HEK293 (cell line): ENCODE data around the gene CCNG2.

Experiments used
- ELK4 ChIP-seq: IDR thresholded peaks from 2 replicates; pipeline ENCODE4 v1.6.1; 2011; ENCODE audit warnings: mild to moderate bottlenecking, low read depth, low read length, borderline replicate concordance
- ZFP37 ChIP-seq: fragments of 450-650 bp; formaldehyde crosslinking; IDR thresholded peaks from 2 replicates; pipeline ENCODE4 v1.5.1; 2016; ENCODE audit warnings: missing biosample characterization, missing genetic modification characterization
- ZNF140 ChIP-seq: fragments of 450-650 bp; formaldehyde crosslinking; IDR thresholded peaks from 2 replicates; pipeline ENCODE4 v1.5.1; 2016; ENCODE audit warnings: missing biosample characterization, missing genetic modification characterization
- ZNF223 ChIP-seq: fragments of 450-650 bp; formaldehyde crosslinking; IDR thresholded peaks from 2 replicates; pipeline ENCODE4 v1.5.1; 2016; ENCODE audit warnings: missing biosample characterization, missing genetic modification characterization
- ZNF274 ChIP-seq, 2 experiments: fragments of 200-500 bp in 1 of 2; fragments of 450-650 bp in 1 of 2; sonication (Bioruptor generic) in 1 of 2; formaldehyde crosslinking in 1 of 2; IDR thresholded peaks; 2 replicates each; pipeline versions ENCODE4 v1.5.1 to v1.6.1; 2014 to 2016; ENCODE audit warnings: borderline replicate concordance in 1 of 2, inconsistent platforms in 1 of 2, low read length in 1 of 2, missing biosample characterization in 1 of 2, missing genetic modification characterization in 1 of 2
- ZNF530 ChIP-seq: fragments of 450-650 bp; formaldehyde crosslinking; IDR thresholded peaks from 2 replicates; pipeline ENCODE4 v1.5.1; 2016; ENCODE audit warnings: low read depth, missing biosample characterization, missing genetic modification characterization
- ZNF561 ChIP-seq: fragments of 450-650 bp; IDR thresholded peaks from 2 replicates; pipeline ENCODE4 v1.5.1; 2018; ENCODE audit warnings: missing biosample characterization, missing genetic modification characterization, borderline replicate concordance
- ZNF610 ChIP-seq: fragments of 450-650 bp; formaldehyde crosslinking; IDR thresholded peaks from 2 replicates; pipeline ENCODE4 v1.5.1; 2016; ENCODE audit warnings: missing biosample characterization, missing genetic modification characterization, borderline replicate concordance
- ZNF623 ChIP-seq: fragments of 450-650 bp; formaldehyde crosslinking; IDR thresholded peaks from 2 replicates; pipeline ENCODE4 v1.5.1; 2016; ENCODE audit warnings: missing biosample characterization, missing genetic modification characterization
- ZNF701 ChIP-seq: fragments of 450-650 bp; formaldehyde crosslinking; IDR thresholded peaks from 2 replicates; pipeline ENCODE4 v1.5.1; 2016; ENCODE audit warnings: missing biosample characterization, missing genetic modification characterization
- TF ChIP-seq, protein P1 (sequence below): fragments of 450-650 bp; formaldehyde crosslinking; IDR thresholded peaks from 2 replicates; pipeline ENCODE4 v1.5.1; 2016; ENCODE audit warnings: missing biosample characterization, missing genetic modification characterization

DNA sequence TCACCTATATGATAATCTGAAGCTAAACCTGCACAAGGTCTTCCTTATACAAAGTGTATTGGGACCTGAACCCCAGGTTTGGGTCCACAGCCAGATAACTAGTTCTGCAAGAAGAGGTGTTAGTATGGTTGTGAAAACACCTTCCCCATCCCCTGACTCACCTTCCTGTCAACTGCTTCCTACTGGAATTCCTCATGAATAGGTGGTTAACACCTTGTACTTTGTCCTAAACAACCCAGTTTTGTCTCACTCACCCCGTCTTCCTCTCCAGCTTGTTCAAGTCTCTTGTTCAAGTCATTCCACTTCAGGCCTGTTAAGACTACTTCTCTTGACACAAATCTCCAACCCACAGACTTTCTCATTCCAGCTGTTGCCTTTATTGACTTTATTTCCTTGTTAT, 45.5 kb downstream of the CCNG2 start:
- TF ChIP-seq ZNF701, result no peak
- TF ChIP-seq ZNF223 (tag by site-specific recombination), result no peak
- TF ChIP-seq, protein P1, sequence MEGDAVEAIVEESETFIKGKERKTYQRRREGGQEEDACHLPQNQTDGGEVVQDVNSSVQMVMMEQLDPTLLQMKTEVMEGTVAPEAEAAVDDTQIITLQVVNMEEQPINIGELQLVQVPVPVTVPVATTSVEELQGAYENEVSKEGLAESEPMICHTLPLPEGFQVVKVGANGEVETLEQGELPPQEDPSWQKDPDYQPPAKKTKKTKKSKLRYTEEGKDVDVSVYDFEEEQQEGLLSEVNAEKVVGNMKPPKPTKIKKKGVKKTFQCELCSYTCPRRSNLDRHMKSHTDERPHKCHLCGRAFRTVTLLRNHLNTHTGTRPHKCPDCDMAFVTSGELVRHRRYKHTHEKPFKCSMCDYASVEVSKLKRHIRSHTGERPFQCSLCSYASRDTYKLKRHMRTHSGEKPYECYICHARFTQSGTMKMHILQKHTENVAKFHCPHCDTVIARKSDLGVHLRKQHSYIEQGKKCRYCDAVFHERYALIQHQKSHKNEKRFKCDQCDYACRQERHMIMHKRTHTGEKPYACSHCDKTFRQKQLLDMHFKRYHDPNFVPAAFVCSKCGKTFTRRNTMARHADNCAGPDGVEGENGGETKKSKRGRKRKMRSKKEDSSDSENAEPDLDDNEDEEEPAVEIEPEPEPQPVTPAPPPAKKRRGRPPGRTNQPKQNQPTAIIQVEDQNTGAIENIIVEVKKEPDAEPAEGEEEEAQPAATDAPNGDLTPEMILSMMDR, result no peak
- TF ChIP-seq ZNF140, result no peak
- no peak for TF ChIP-seq ZNF561 (tag by site-specific recombination)
- no peak for TF ChIP-seq ZFP37
- no peak for TF ChIP-seq ZNF623 (tag by site-specific recombination)
- no peak for TF ChIP-seq ZNF274 (IDR thresholded peaks at IDR 0.05; ENCODE audit: low read length)
- no peak for TF ChIP-seq ZNF274 (tag by site-specific recombination; IDR thresholded peaks at IDR 0.05; ENCODE audit: borderline replicate concordance)
- TF ChIP-seq ELK4, result no peak
- no peak for TF ChIP-seq ZNF530 (tag by site-specific recombination)
- no peak for TF ChIP-seq ZNF610 (tag by site-specific recombination)
